Neutrophil (primary cell): ENCODE measurements around the gene ADAMTS2.

Source experiments
- H3K27ac ChIP-seq: fragments of 200-600 bp; sonication (generic); 2 replicates; pipeline ENCODE4 v1.5.1; 2016; ENCODE audit warnings: mild to moderate bottlenecking, moderate library complexity
- H3K27me3 ChIP-seq: fragments of 200-600 bp; sonication (generic); 2 replicates; pipeline ENCODE4 v1.6.0; 2016; ENCODE audit warnings: mild to moderate bottlenecking
- H3K36me3 ChIP-seq: fragments of 200-600 bp; sonication (generic); 2 replicates; pipeline ENCODE4 v1.5.1; 2017
- H3K4me1 ChIP-seq, 2 experiments: fragments of 200-600 bp in 1 of 2; sonication (generic) in 1 of 2; 1 replicate in 1 of 2; 2 replicates in 1 of 2; pipeline versions ENCODE4 v1.5.1 to v1.6.1; 2013 to 2016; ENCODE audit warnings: low read depth in 1 of 2, low read length in 1 of 2, mild to moderate bottlenecking in 1 of 2, moderate library complexity in 1 of 2; ENCODE audit not compliant: control insufficient read depth in 1 of 2, insufficient read depth in 1 of 2
- H3K4me3 ChIP-seq, 2 experiments: fragments of 200-600 bp in 1 of 2; sonication (generic) in 1 of 2; 1 replicate in 1 of 2; 2 replicates in 1 of 2; pipeline ENCODE4 v1.5.1; 2013 to 2016; ENCODE audit warnings: low read depth in 1 of 2, low read length in 1 of 2, mild to moderate bottlenecking in 1 of 2, moderate library complexity in 1 of 2
- H3K9me3 ChIP-seq: fragments of 200-600 bp; sonication (generic); 2 replicates; pipeline ENCODE4 v1.5.1; 2016
- CTCF ChIP-seq: fragments of 200-600 bp; sonication (generic); IDR thresholded peaks from 2 replicates; pipeline ENCODE4 v1.5.1; 2016; ENCODE audit warnings: antibody characterized with exemption

Gene ADAMTS2

DNA sequence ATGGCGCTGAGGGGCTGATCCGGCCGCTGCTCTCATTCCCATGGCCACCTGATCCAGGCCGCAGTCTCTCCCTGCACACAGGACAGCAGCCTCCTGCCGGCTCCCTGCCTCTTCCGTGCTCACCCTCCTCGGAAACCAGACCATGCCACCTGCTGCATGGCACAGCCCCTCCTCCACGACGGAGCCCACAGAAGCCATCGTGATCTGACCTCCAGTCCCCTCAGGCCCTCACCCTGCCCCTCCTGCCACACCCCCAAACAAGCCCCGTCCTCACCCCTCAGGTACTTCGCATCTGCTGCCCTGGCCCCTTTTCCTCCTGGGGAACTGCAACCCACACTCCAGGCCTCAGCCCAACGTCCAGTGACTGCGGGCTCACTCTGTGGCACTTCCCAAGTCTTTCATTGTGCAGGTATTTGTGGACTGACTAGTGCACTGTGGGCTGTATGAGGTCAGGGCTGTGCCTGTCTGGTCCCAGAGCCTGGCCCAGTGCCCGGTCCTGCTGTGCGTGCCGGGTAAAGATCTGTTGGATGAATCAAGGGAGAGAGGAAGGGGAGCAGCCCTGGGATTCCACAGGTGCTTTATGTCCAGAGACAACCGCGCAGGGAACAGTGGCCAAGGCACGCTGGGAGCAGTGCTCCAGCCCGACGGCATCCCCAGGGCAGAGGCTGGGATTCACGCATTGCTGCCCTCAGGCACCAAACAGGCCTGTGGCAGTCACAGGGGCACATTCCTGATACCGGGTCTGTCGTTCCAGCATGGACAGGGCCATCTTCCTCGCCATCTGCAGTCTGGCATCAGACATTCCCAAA, 86.1 kb downstream of the ADAMTS2 start:
- Histone ChIP-seq H3K27me3 (no peaks in the 10 kb centered on the region), H3K4me1 (no peaks in the 10 kb centered on the region), H3K36me3 (no peaks in the 10 kb centered on the region), H3K27ac (no peak overlapping the region), H3K9me3 (no peaks in the 10 kb centered on the region), H3K4me3 (no peak overlapping the region)
- TF ChIP-seq CTCF: no peak

DNA sequence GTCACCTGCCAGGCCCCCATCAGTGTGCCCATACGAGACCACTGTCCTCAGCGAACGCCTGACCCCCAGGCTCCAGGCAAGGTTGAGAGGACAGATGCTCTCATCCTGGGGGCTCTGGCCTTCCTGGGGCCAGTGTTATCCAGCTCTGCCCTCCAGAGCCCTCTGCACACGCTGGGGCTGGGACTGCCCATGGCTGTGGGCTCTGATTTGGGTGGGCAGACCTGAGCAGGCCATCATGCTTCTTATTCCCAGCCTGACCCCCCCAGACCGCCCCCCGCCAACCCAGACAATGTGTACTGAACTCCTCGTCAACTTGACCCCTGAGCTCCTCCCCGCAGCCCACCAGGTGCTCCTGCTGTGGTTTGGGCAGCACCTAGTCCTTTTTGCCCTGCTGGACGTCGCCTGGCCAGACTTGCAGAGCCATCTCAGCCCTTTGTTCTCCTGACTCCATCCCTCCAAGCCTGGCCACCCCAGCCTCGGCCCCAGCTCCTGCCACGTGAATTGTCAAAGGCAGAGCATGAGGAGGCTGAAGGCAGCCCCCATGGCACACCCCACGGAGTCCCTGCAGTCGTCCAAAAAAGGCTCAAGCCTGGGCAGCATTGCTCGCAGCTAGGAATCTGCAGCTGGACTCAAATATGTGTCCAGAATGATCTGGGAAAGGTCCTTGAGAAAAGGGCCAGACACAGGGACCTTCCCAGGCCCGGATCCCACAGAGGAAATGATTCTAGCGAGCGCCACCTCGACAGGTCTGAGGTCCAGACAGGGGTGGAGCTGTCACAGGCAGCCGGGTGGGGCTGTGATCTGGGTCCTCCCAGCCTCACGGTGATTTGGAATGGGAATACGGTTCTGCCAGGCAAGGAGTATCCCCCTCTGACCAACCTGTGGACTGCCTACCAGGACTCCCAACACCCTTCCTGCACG, 87.0 kb downstream of the ADAMTS2 start:
- H3K27me3 ChIP-seq: no peaks in the 10 kb centered on the region
- H3K9me3 ChIP-seq: no peaks in the 10 kb centered on the region
- H3K4me3 ChIP-seq: no peak overlapping the region
- TF ChIP-seq CTCF: no peak
- H3K27ac ChIP-seq: no peak overlapping the region
- H3K4me1 ChIP-seq: no peaks in the 10 kb centered on the region
- no peaks in the 10 kb centered on the region for H3K36me3 ChIP-seq

DNA sequence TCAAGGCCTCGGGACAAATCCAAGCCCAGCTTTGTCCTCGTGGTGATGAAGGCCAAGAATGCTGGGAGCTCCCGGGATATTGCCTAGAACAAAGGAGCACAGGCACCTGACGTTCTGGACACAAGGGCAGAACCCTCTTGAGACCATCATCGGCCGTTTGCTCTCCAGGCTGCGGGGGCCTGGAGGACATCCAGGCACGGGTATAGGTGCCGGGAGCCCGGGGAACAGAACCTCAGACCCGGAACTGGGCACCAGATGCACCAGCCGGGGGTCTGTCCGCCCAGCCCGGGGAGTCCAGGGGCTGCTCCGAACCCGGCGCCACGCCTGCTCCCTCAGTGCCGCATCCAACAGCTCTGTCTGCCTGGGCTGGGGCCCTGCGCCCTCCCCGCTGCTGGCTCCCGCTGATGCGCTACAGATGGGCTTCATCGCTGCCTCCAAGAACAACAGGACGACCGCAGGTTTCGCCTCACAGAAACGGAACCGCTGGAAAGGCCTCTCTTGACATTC, 88.0 kb downstream of the ADAMTS2 start:
- H3K4me3 ChIP-seq: no peak overlapping the region
- H3K9me3 ChIP-seq: no peaks in the 10 kb centered on the region
- H3K4me1 ChIP-seq: no peaks in the 10 kb centered on the region
- no peak for TF ChIP-seq CTCF
- no peak overlapping the region for H3K27ac ChIP-seq
- no peaks in the 10 kb centered on the region for H3K36me3 ChIP-seq
- no peaks in the 10 kb centered on the region for H3K27me3 ChIP-seq

GRCh38 chr5:179256328-179257175, 88.7 kb downstream of the ADAMTS2 start:
- no peak overlapping the region for H3K27ac ChIP-seq
- no peak for TF ChIP-seq CTCF
- H3K4me1 ChIP-seq: no peaks in the 10 kb centered on the region
- H3K36me3 ChIP-seq: no peaks in the 10 kb centered on the region
- H3K4me3 ChIP-seq: no peak overlapping the region
- H3K27me3 ChIP-seq: no peaks in the 10 kb centered on the region
- no peaks in the 10 kb centered on the region for H3K9me3 ChIP-seq
